Mammary epithelial cell (primary cell): ENCODE results near the gene NKAPL.

Experiments used
- EZH2 ChIP-seq: IDR thresholded peaks from 2 replicates; pipeline ENCODE4 v1.6.1; 2012; ENCODE audit warnings: low read length, inconsistent platforms, borderline replicate concordance
- TF ChIP-seq, protein P1 (sequence below), 2 donors: IDR thresholded peaks in 1 of 2; conservative IDR thresholded peaks in 1 of 2; 2 replicates each; pipeline ENCODE4 v1.5.1; 2011 to 2012; ENCODE audit warnings: inconsistent platforms in 2 of 2, low read length in 2 of 2, mild to moderate bottlenecking in 2 of 2, control low read depth in 1 of 2, low read depth in 1 of 2; ENCODE audit not compliant: insufficient read depth in 1 of 2; ENCODE audit errors: extremely low read depth in 1 of 2

DNA sequence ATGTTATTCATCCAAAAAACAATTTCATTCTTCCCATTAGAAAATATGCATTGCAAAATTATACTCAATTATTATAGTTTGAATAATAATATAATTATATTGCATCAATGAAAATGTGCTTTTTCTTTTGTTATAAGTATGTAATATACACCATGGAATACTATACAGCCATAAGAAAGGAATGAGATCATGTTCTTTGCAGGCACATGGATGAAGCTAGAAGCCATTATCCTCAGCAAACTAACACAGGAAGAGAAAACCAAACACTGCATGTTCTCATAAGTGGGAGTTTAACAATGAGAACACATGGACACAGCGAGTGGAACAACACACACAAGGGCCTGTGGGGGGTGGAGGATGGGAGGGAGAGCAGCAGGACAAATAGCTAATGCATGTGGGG, 2.1 kb upstream of the NKAPL start:
- TF ChIP-seq, protein P1, sequence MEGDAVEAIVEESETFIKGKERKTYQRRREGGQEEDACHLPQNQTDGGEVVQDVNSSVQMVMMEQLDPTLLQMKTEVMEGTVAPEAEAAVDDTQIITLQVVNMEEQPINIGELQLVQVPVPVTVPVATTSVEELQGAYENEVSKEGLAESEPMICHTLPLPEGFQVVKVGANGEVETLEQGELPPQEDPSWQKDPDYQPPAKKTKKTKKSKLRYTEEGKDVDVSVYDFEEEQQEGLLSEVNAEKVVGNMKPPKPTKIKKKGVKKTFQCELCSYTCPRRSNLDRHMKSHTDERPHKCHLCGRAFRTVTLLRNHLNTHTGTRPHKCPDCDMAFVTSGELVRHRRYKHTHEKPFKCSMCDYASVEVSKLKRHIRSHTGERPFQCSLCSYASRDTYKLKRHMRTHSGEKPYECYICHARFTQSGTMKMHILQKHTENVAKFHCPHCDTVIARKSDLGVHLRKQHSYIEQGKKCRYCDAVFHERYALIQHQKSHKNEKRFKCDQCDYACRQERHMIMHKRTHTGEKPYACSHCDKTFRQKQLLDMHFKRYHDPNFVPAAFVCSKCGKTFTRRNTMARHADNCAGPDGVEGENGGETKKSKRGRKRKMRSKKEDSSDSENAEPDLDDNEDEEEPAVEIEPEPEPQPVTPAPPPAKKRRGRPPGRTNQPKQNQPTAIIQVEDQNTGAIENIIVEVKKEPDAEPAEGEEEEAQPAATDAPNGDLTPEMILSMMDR (conservative IDR thresholded peaks at IDR 0.05 in 1 of 2, IDR thresholded peaks at IDR 0.05 in 1 of 2; ENCODE audit: extremely low read depth in 1 of 2, insufficient read depth in 1 of 2, low read depth in 1 of 2, low read length in 2 of 2): no peak
- TF ChIP-seq EZH2: no peak
